GM12878 (cell line): ENCODE data around the gene USP12. TPM values are rescaled to one million over a fixed set of nuclear protein-coding genes. Genes with fewer than 3 reads are reported as not detected.

Source experiments
- BCLAF1 ChIP-seq: fragments of 450-650 bp; IDR thresholded peaks from 2 replicates; pipeline ENCODE4 v1.6.1; 2017; ENCODE audit warnings: antibody characterized with exemption, mild to moderate bottlenecking, moderate library complexity
- CHD1 ChIP-seq: IDR thresholded peaks from 2 replicates; pipeline ENCODE4 v1.6.1; 2012; ENCODE audit warnings: low read depth, low read length, improper control_type of control experiment
- ETV6 ChIP-seq, 2 experiments: fragments of 450-650 bp in 1 of 2; IDR thresholded peaks in 1 of 2; conservative IDR thresholded peaks in 1 of 2; 2 replicates each; pipeline ENCODE4 v1.6.1; 2014; ENCODE audit warnings: antibody characterized with exemption in 1 of 2, borderline replicate concordance in 1 of 2, low read depth in 1 of 2, mild to moderate bottlenecking in 1 of 2, moderate library complexity in 1 of 2
- FOXM1 ChIP-seq: IDR thresholded peaks from 2 replicates; pipeline ENCODE4 v1.6.1; 2012; ENCODE audit warnings: low read depth, mild to moderate bottlenecking, inconsistent platforms, low read length, moderate library complexity
- HCFC1 ChIP-seq: fragments of 150-350 bp; IDR thresholded peaks from 2 replicates; pipeline ENCODE4 v1.6.1; 2014; ENCODE audit warnings: low read length
- HDAC6 ChIP-seq: fragments of 200-600 bp; sonication (generic); IDR thresholded peaks from one replicate; pipeline ENCODE4 v1.8.0; 2017; ENCODE audit warnings: antibody characterized with exemption; ENCODE audit not compliant: unreplicated experiment
- HSF1 ChIP-seq: fragments of 150-350 bp; IDR thresholded peaks from 2 replicates; pipeline ENCODE4 v1.6.1; 2014; ENCODE audit warnings: mild to moderate bottlenecking, low read depth, low read length
- IRF5 ChIP-seq: fragments of 450-650 bp; IDR thresholded peaks from 2 replicates; pipeline ENCODE4 v1.6.1; 2017; ENCODE audit warnings: borderline replicate concordance
- LARP7 ChIP-seq: fragments of 450-650 bp; IDR thresholded peaks from 2 replicates; pipeline ENCODE4 v1.6.1; 2017; ENCODE audit warnings: mild to moderate bottlenecking
- MEF2A ChIP-seq: IDR thresholded peaks from 2 replicates; pipeline ENCODE4 v1.6.1; 2011; ENCODE audit warnings: low read depth, mild to moderate bottlenecking, low read length, moderate library complexity; ENCODE audit not compliant: insufficient read depth
- PAX8 ChIP-seq: fragments of 450-650 bp; IDR thresholded peaks from 2 replicates; pipeline ENCODE4 v1.6.1; 2017; ENCODE audit warnings: mild to moderate bottlenecking, moderate library complexity
- POLR2A ChIP-seq: IDR thresholded peaks from 2 replicates; pipeline ENCODE4 v1.6.1; 2011; ENCODE audit warnings: low read depth, mild to moderate bottlenecking, low read length
- PRDM15 ChIP-seq: fragments of 450-650 bp; formaldehyde crosslinking; IDR thresholded peaks from 2 replicates; pipeline ENCODE4 v1.4.0; 2020; ENCODE audit warnings: mild to moderate bottlenecking, moderate library complexity
- RAD21 ChIP-seq: IDR thresholded peaks from 2 replicates; pipeline ENCODE4 v1.6.1; 2011; ENCODE audit warnings: mild to moderate bottlenecking, low read depth, low read length, moderate library complexity; ENCODE audit not compliant: insufficient read depth
- RB1 ChIP-seq: fragments of 450-650 bp; formaldehyde crosslinking; IDR thresholded peaks from 2 replicates; pipeline ENCODE4 v1.6.1; 2017; ENCODE audit warnings: mild to moderate bottlenecking, borderline replicate concordance
- RELA ChIP-seq: fragments of 450-650 bp; IDR thresholded peaks from 2 replicates; pipeline ENCODE4 v1.8.0; 2014; ENCODE audit warnings: borderline replicate concordance; ENCODE audit not compliant: partially characterized antibody
- SIX5 ChIP-seq: IDR thresholded peaks from 2 replicates; pipeline ENCODE4 v1.6.1; 2011; ENCODE audit warnings: mild to moderate bottlenecking, low read depth, low read length, moderate library complexity; ENCODE audit not compliant: severe bottlenecking
- SMAD1 ChIP-seq: fragments of 450-650 bp; IDR thresholded peaks from 2 replicates; pipeline ENCODE4 v1.6.1; 2018; ENCODE audit warnings: mild to moderate bottlenecking, low read depth; ENCODE audit not compliant: partially characterized antibody
- TAF1 ChIP-seq: IDR thresholded peaks from 2 replicates; pipeline ENCODE4 v1.6.1; 2011; ENCODE audit warnings: mild to moderate bottlenecking, low read depth, low read length, borderline replicate concordance
- ZBTB33 ChIP-seq: fragments of 450-650 bp; IDR thresholded peaks from 2 replicates; pipeline ENCODE4 v1.6.1; 2017; ENCODE audit warnings: mild to moderate bottlenecking
- ZNF217 ChIP-seq: fragments of 450-650 bp; IDR thresholded peaks from 2 replicates; pipeline ENCODE4 v1.6.1; 2017; ENCODE audit warnings: antibody characterized with exemption, mild to moderate bottlenecking
- polyA plus RNA-seq, 11 experiments: library from polyadenylated mRNA; depleted of rRNA in 4 of 11; unstranded in 6 of 11; stranded (reverse) in 5 of 11; fragments of >200 nt; fragmentation: Nextera tagmentation in 4 of 11; fragmentation: Illumina TruSeq in 1 of 11; extraction: Ambion mirVana in 4 of 11; extraction: Trizol in 1 of 11; gene quantifications; 1 replicate in 1 of 11; 2 replicates in 10 of 11; pipeline versions ENCODE4 v1.2.1 to v1.2.3, GENCODE V29; 2011 to 2016; ENCODE audit warnings: inconsistent platforms in 2 of 11, missing spikeins in 2 of 11, low read depth in 1 of 11
- total RNA-seq, 4 experiments: library from RNA; depleted of rRNA in 3 of 4; stranded (reverse); fragments of >200 nt in 3 of 4; fragmentation: Illumina TruSeq in 1 of 4; extraction: Trizol in 1 of 4; gene quantifications; 2 replicates each; pipeline versions ENCODE4 v1.2.1 to v1.2.3, GENCODE V29; 2013 to 2021

USP12 gene
- total and polyA plus RNA-seq, 10 of the 15 experiments (the other 5 are each of a cell fraction or from before 2014, with no cell fraction given), result 3.5 to 32.2 (median 24.6) TPM

GRCh38 chr13:27161980-27162379 lies 9.6 kb downstream of the USP12 start (continued):
- TF ChIP-seq SMAD1 (no peak), SIX5 (no peak), CHD1 (no peak), FOXM1 (no peak), RAD21 (no peak), POLR2A (no peak), HDAC6 (no peak), LARP7 (no peak), ZBTB33 (no peak), ETV6 (conservative IDR thresholded peaks at IDR 0.05 in 1 of 2, IDR thresholded peaks at IDR 0.05 in 1 of 2; ENCODE audit: borderline replicate concordance in 1 of 2, low read depth in 1 of 2) (no peak), PAX8 (no peak), BCLAF1 (no peak), IRF5 (no peak), RELA (no peak), PRDM15 (CRISPR knock-in tag) (no peak), ZNF217 (no peak), RB1 (no peak), HSF1 (no peak), TAF1 (no peak), HCFC1 (no peak), MEF2A (0 out of 2 replicates have a peak, but pooled peaks have one; percentile 15)
